GM12801 (cell line): ENCODE results near the gene PCCA.

ENCODE experiments used
- TF ChIP-seq, protein P1 (sequence below): IDR thresholded peaks from one replicate; pipeline ENCODE4 v1.5.1; 2011; ENCODE audit warnings: control low read depth; ENCODE audit not compliant: insufficient read length; ENCODE audit errors: extremely low read depth

PCCA gene

DNA sequence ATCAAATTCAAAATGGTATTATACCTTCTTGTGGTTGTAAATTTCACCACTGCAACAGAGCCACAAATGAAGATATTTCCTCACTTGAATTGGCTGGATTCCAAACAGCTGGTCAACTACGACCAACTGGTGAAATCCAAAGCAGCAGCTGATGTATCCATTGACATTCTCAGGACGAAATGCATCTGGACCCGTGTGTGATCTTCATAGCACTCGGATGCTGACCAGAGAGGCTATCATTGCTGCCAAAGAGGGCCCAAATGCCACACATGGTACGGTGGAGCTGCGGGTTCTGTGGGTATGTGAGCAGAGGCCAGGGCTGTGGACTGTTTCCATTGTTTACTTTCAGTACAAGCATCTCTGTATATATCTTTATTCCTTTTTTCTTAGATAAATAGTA lies 25.6 kb upstream of the PCCA start:
- TF ChIP-seq, protein P1, sequence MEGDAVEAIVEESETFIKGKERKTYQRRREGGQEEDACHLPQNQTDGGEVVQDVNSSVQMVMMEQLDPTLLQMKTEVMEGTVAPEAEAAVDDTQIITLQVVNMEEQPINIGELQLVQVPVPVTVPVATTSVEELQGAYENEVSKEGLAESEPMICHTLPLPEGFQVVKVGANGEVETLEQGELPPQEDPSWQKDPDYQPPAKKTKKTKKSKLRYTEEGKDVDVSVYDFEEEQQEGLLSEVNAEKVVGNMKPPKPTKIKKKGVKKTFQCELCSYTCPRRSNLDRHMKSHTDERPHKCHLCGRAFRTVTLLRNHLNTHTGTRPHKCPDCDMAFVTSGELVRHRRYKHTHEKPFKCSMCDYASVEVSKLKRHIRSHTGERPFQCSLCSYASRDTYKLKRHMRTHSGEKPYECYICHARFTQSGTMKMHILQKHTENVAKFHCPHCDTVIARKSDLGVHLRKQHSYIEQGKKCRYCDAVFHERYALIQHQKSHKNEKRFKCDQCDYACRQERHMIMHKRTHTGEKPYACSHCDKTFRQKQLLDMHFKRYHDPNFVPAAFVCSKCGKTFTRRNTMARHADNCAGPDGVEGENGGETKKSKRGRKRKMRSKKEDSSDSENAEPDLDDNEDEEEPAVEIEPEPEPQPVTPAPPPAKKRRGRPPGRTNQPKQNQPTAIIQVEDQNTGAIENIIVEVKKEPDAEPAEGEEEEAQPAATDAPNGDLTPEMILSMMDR = no peak

DNA sequence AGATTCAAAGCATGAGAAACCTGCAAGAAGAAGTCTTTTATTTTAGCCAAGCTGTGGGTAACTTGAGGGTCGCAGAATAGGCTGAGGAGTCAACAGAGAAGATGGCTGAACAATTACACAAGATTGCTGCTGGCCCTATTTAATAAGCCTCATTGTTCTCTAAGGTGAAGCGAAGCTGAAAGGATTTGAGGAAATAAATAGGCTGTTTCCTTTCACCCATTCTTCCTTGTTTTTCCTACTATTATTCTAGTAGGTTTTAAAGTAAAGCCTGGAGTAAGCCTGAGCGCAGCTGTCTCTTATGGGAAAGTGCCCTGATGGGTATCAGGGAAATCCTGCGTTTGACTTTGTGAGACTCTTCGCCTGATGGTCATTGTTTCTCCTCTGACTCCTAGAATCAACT lies 25.0 kb upstream of the PCCA start:
- TF ChIP-seq, protein P1 = no peak

DNA sequence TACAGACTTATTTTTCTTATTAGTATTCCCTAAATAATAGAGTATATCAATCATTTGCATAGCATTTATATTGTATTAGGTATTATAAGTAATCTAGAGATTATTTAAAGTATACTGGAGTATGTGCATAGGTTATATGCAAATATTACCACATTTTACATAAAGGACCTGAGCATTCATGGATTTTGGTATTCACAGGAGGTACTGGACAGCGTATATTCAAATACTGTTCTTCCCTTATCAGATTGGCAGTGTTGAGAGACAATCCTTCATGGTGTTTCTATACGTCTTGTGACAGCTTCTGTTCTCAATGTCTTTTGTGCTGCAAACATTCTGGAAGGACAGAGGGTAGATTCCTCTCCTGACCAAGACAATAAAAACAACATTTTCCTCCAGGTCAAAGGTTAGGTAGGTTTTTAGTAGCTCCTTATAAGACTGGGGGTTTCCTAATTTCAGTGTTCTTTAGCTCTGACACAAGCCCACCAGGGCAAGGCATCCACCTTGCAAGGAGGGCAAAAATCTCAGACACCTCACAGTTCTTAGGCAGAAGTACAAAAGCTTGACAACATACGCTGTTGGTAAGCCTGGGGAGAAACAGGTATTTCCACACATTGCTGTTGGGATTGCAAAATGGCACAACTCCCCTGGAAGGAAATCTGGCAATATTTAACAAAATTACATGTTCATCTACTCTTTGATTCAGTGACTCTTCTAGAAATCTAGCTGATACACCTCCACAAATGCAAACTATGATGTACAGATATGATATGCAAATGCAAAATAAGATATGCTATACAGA lies 20.6 kb upstream of the PCCA start:
- TF ChIP-seq, protein P1 = no peak

DNA sequence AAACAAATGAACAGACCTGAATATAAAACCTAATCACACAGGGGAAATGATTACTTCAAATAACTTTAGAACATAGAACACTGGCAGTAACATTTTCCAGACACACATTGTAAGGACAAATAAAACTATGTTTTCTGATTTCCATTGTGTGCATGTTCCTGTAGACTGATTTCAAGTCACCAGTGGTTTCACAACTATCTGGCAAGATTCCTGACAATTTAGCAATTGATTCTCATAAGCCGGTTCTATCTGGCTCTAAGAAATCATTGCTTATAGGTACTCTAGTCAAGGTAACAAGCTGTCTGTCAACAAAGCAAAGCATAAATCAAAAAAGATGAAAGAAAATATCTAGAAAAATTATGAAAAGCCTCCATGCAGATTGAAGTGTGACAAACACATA lies 19.6 kb upstream of the PCCA start:
- TF ChIP-seq, protein P1 = no peak

DNA sequence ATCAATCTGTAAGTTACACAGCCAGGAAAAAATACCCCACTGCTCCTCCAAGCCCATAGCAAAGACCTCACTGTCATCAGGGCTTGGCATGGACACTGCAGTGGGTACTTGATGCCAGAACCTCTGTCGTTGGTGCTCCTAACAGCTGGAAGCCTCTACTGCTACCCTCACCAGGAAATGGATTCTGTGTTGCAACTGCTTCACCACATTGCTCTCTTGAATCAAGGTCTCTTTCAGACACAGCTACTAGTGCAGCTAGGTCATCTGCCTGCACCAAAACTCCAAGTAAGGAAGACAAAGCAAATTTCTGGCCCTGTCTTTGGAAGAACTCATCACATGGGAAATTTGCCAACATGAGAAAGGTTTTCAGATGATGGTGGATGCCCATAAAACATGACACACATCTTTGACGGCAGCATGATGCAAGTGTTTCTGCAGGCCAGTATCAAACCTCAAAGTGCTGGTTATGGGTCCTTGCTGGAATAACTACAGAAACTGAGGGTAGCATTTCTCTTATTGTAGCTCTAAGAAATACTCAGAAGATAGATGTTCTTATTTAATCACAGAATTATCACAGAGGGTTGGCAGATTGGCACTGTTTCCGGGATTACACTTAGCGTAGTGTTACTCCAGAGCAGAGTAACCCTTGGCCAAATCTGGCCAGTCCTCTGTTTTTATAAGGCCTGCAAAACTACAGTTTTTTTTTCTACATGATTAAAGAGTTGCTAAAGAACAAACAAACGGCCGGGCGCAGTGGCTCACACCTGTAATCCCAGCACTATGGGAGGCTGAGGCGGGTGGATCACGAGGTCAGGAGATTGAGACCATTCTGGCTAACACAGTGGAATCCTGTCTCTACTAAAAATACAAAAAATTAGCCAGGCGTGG lies 12.9 kb upstream of the PCCA start:
- TF ChIP-seq, protein P1 = no peak

DNA sequence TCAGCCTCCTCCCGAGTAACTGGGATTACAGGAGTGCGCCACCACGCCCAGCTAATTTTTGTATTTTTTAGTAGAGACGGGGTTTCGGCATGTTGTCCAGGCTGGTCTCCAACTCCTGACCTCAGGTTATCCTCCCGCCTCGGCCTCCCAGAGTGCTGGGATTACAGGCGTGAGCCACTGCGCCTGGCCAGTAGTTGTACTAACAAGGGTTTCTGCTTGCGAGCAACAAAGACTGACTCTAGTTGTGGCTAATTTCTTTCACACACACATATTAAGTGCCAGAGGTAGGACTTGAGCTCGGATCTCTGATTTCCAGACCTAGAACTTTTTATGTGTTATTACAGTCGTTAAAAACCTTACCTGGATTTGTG lies 635 bp upstream of the PCCA start:
- TF ChIP-seq, protein P1 = no peak

DNA sequence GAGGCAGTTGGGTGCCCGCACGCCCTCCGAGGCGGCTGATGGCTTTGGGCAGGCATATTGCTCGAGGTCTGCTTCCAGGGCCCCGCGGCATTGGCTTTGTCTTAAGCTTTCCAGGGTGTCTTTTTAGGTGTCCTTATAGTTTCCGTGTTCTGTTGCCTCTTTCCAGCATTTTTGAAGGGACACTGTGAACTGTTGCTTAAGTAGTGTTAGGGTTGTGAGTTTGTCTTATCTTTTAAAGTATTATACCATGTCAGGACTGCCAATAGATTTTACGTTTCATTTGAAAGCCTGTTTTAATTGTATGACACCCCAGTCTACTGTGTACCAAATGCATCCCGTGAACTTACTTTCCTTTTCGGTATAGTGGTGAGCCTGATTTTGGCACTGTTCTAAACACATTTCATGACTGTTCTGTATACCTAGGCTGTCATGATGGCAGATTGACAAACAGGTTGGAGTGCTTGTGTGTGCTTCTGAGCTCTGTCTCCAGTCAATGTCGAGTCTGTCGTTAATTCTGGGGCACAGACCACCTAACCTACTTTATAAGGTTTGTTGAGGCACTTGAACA lies 656 bp downstream of the PCCA start:
- TF ChIP-seq, protein P1 = no peak
